GM12864 (cell line): Measurements from ENCODE around the gene DNAAF2.

Experiments used
- DNase-seq: peaks from one replicate; pipeline ENCODE4 v3.0.0-alpha.2; 2011; ENCODE audit warnings: low read depth
- H3K4me3 ChIP-seq: 2 replicates; pipeline ENCODE4 v1.5.1; 2011; ENCODE audit warnings: mild to moderate bottlenecking, low read depth, low read length, control low read depth
- CTCF ChIP-seq: IDR thresholded peaks from 2 replicates; pipeline ENCODE4 v1.5.1; 2011; ENCODE audit warnings: low read depth, mild to moderate bottlenecking, moderate library complexity, low read length, control low read depth, inconsistent platforms; ENCODE audit errors: missing control alignments

DNAAF2 gene

DNA sequence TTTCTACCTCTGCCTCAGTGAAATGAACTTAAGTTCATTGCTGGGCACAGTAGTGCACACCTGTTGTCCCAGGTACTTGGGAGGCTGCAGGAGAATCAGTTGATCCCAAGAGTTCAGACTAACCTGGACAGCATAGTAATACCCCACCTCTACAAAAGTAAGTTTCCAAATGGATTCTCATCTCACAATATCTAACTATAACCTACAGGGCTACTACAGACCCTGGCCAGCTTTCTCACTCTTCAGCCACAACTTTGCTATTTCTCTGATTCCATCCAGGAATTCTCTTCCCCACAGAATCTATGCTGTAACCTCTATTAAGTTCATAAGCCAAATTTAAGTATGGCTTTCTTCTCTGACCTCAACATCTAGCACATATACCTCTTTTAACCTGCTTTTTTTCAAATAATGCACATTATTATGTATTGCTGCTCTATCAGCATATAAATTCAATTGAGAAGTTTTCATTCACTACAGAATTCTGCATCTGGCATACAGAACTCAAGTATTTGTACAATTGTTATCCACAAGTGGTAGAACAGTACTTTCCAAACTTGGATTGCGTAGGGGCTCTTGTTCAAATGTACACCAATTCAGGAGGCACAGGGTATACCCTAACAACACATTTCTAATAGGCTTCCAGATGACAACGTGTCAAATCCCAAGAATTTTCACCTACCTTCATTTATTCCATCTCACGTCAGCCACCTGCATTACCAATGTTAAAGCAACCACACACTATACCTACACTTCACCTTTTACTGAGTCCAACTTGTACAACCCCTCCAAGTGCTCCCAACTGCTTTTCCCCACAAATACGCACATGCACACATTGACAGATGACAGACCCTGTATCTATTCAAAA, 52.7 kb downstream of the DNAAF2 start:
- no peak for TF ChIP-seq CTCF
- H3K4me3 ChIP-seq = no peak overlapping the region
- DNase-seq = no peak

GRCh38 chr14:49581209-49582112, 53.6 kb downstream of the DNAAF2 start:
- no peak for DNase-seq
- no peak overlapping the region for H3K4me3 ChIP-seq
- TF ChIP-seq CTCF = no peak

DNA sequence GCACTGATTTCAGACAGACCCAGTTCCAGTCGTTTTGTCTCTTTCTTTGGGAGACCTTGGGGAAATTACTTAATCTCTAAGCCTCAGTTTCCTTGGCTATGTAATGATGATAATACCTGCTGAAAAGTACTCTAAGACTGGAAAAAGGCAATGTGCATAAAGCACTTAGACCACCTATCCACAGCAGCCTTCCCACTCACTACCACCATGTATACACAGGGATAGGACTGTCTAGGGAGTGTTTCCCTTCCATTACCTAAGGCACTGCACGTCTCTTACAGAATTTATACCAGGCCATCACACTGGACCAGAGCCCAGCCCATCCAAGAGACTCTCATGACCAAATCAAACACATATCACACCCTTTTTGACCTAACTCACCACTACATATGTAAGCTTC, 55.2 kb downstream of the DNAAF2 start:
- TF ChIP-seq CTCF = no peak

GRCh38 chr14:49578141-49578540, 56.9 kb downstream of the DNAAF2 start:
- H3K4me3 ChIP-seq = no peak overlapping the region
- no peak for DNase-seq
- TF ChIP-seq CTCF = no peak

More for the DNA sequence above, 55.2 kb downstream of the DNAAF2 start:
- DNase-seq = no peak
- H3K4me3 ChIP-seq = no peak overlapping the region
